SK-N-SH (cell line): ENCODE data around the gene CGAS. TPM values are rescaled to one million over a fixed set of nuclear protein-coding genes. Genes with fewer than 3 reads are reported as not detected.

Experiments
- CTCF ChIA-PET: fragments of 300-600, 350-600 bp; formaldehyde crosslinking; extraction: SDS; loops from one replicate; lab custom pipeline; 2021; lab: Yijun Ruan, JAX
- POLR2A ChIA-PET: fragments of 350-600 bp; sonication (Branson Sonifier 250); formaldehyde crosslinking; extraction: SDS; loops from one replicate; lab custom pipeline; 2020; ENCODE audit warnings: antibody characterized with exemption, inconsistent platforms; lab: Yijun Ruan, JAX
- DNase-seq: peaks from one replicate; pipeline ENCODE4 v3.0.0; 2012
- H2AFZ ChIP-seq: fragments of 200-600 bp; sonication (generic); 2 replicates; pipeline ENCODE4 v1.8.1; 2016; ENCODE audit warnings: antibody characterized with exemption, mild to moderate bottlenecking, low read depth
- H3F3A ChIP-seq: fragments of 200-600 bp; sonication (generic); replicated peaks from 2 replicates; pipeline ENCODE3; 2016; ENCODE audit warnings: antibody characterized with exemption, mild to moderate bottlenecking; ENCODE audit not compliant: insufficient read depth
- H3K27ac ChIP-seq, 2 experiments: fragments of 200-500 bp in 1 of 2; fragments of 200-600 bp in 1 of 2; sonication (Bioruptor generic) in 1 of 2; sonication (generic), shearing (Covaris generic) in 1 of 2; 2 replicates each; pipeline versions ENCODE4 v1.5.1 to v1.6.1; 2014 to 2016; ENCODE audit warnings: low read depth in 2 of 2, inconsistent platforms in 1 of 2, low read length in 1 of 2, mild to moderate bottlenecking in 1 of 2, mixed read lengths in 1 of 2
- H3K27me3 ChIP-seq: fragments of 200-600 bp; sonication (generic), shearing (Covaris generic); 2 replicates; pipeline ENCODE4 v1.6.1; 2016; ENCODE audit warnings: mixed run types; ENCODE audit not compliant: insufficient read depth
- H3K36me3 ChIP-seq, 2 experiments: fragments of 200-500 bp in 1 of 2; fragments of 200-600 bp in 1 of 2; sonication (Bioruptor generic) in 1 of 2; sonication (generic) in 1 of 2; replicated peaks in 1 of 2; 2 replicates each; pipeline versions ENCODE3 to v1.5.1; 2014 to 2016; ENCODE audit warnings: low read length in 1 of 2, mild to moderate bottlenecking in 1 of 2; ENCODE audit not compliant: insufficient read depth in 2 of 2, control insufficient read depth in 1 of 2
- H3K4me1 ChIP-seq, 2 experiments: fragments of 200-500 bp in 1 of 2; fragments of 200-600 bp in 1 of 2; sonication (Bioruptor generic) in 1 of 2; sonication (generic), shearing (Covaris generic) in 1 of 2; 2 replicates each; pipeline versions ENCODE4 v1.5.1 to v1.6.1; 2014 to 2016; ENCODE audit warnings: low read depth in 1 of 2, low read length in 1 of 2, mixed run types in 1 of 2; ENCODE audit not compliant: insufficient read depth in 2 of 2, control insufficient read depth in 1 of 2
- H3K4me2 ChIP-seq: fragments of 200-600 bp; sonication (generic), shearing (Covaris generic); 2 replicates; pipeline ENCODE4 v1.6.1; 2017; ENCODE audit warnings: mixed run types
- H3K4me3 ChIP-seq, 2 experiments: fragments of 200-500 bp in 1 of 2; fragments of 200-600 bp in 1 of 2; sonication (Bioruptor generic) in 1 of 2; sonication (generic), shearing (Covaris generic) in 1 of 2; 2 replicates each; pipeline versions ENCODE4 v1.5.1 to v1.8.1; 2014 to 2016; ENCODE audit warnings: low read depth in 2 of 2, inconsistent platforms in 1 of 2, low read length in 1 of 2, mild to moderate bottlenecking in 1 of 2, mixed read lengths in 1 of 2, moderate library complexity in 1 of 2
- H3K79me2 ChIP-seq: fragments of 200-600 bp; sonication (generic); 2 replicates; pipeline ENCODE4 v1.8.1; 2017; ENCODE audit warnings: mild to moderate bottlenecking; ENCODE audit not compliant: insufficient read depth
- H3K9ac ChIP-seq: fragments of 200-600 bp; sonication (generic); 2 replicates; pipeline ENCODE4 v1.6.1; 2017; ENCODE audit warnings: mixed run types
- H3K9me2 ChIP-seq: fragments of 200-600 bp; sonication (generic); 2 replicates; pipeline ENCODE4 v1.6.1; 2017; ENCODE audit warnings: mixed run types
- H3K9me3 ChIP-seq: fragments of 200-600 bp; sonication (generic); 2 replicates; pipeline ENCODE4 v1.6.1; 2017; ENCODE audit warnings: mixed run types, mild to moderate bottlenecking, moderate library complexity
- H4K20me1 ChIP-seq: fragments of 200-600 bp; sonication (generic); 2 replicates; pipeline ENCODE4 v1.6.1; 2017; ENCODE audit warnings: mild to moderate bottlenecking, mixed run types; ENCODE audit not compliant: insufficient read depth
- CHD2 ChIP-seq: fragments of 150-350 bp; IDR thresholded peaks from 2 replicates; pipeline ENCODE4 v1.6.1; 2018; ENCODE audit warnings: low read length; ENCODE audit not compliant: partially characterized antibody
- CTCF ChIP-seq: fragments of 200-600 bp; sonication (generic); IDR thresholded peaks from 2 replicates; pipeline ENCODE4 v1.6.1; 2017; ENCODE audit warnings: antibody characterized with exemption, mild to moderate bottlenecking, moderate library complexity
- EZH2phosphoT487 ChIP-seq: fragments of 200-600 bp; sonication (generic); IDR thresholded peaks from 2 replicates; pipeline ENCODE4 v1.6.1; 2017; ENCODE audit warnings: low read depth, mixed run types, mild to moderate bottlenecking, antibody characterized with exemption, moderate library complexity, borderline replicate concordance
- FOSL2 ChIP-seq: IDR thresholded peaks from 2 replicates; pipeline ENCODE4 v1.4.0; 2012; ENCODE audit warnings: low read depth, mild to moderate bottlenecking, moderate library complexity, borderline replicate concordance
- FOXJ3 ChIP-seq: sonication (generic); formaldehyde crosslinking; IDR thresholded peaks from 2 replicates; pipeline ENCODE4 v1.5.1; 2020; ENCODE audit warnings: mild to moderate bottlenecking, missing genetic modification reagents
- FOXM1 ChIP-seq: IDR thresholded peaks from 2 replicates; pipeline ENCODE4 v1.4.0; 2012; ENCODE audit warnings: low read depth, mild to moderate bottlenecking
- GABPA ChIP-seq: IDR thresholded peaks from 2 replicates; pipeline ENCODE4 v1.4.0; 2012; ENCODE audit warnings: low read depth, mild to moderate bottlenecking
- JUND ChIP-seq: IDR thresholded peaks from 2 replicates; pipeline ENCODE4 v1.4.0; 2012
- MAX ChIP-seq: IDR thresholded peaks from 2 replicates; pipeline ENCODE4 v1.4.0; 2012; ENCODE audit warnings: low read depth
- RCOR1 ChIP-seq: fragments of 150-350 bp; IDR thresholded peaks from 2 replicates; pipeline ENCODE4 v1.6.1; 2017; ENCODE audit warnings: antibody characterized with exemption, low read length
- REST ChIP-seq: IDR thresholded peaks from 2 replicates; pipeline ENCODE4 v1.6.1; 2012; ENCODE audit warnings: mild to moderate bottlenecking, low read depth, low read length, moderate library complexity
- RFX5 ChIP-seq: IDR thresholded peaks from 2 replicates; pipeline ENCODE4 v1.6.1; 2012; ENCODE audit warnings: mild to moderate bottlenecking, improper control_type of control experiment, low read length
- RXRA ChIP-seq: IDR thresholded peaks from 2 replicates; pipeline ENCODE4 v1.4.0; 2012; ENCODE audit warnings: low read depth, mild to moderate bottlenecking, borderline replicate concordance
- SIN3A ChIP-seq: IDR thresholded peaks from 2 replicates; pipeline ENCODE4 v1.6.1; 2012; ENCODE audit warnings: low read depth, mild to moderate bottlenecking, low read length, moderate library complexity, borderline replicate concordance
- TAF1 ChIP-seq: IDR thresholded peaks from 2 replicates; pipeline ENCODE4 v1.6.1; 2012; ENCODE audit warnings: low read depth, mild to moderate bottlenecking, low read length, moderate library complexity, borderline replicate concordance
- USF1 ChIP-seq: IDR thresholded peaks from 2 replicates; pipeline ENCODE4 v1.4.0; 2012; ENCODE audit warnings: low read depth, borderline replicate concordance
- USF2 ChIP-seq: fragments of 150-350 bp; IDR thresholded peaks from 2 replicates; pipeline ENCODE4 v1.6.1; 2017; ENCODE audit warnings: antibody characterized with exemption, low read length, low read depth, borderline replicate concordance
- ZBTB33 ChIP-seq: IDR thresholded peaks from 2 replicates; pipeline ENCODE4 v1.4.0; 2012; ENCODE audit warnings: low read depth, borderline replicate concordance
- WGBS: methylation state at CpG from one replicate; pipeline ENCODE4 v1.1.6; 2017; ENCODE audit warnings: low lambda C conversion rate; 5-methylcytosine and 5-hydroxymethylcytosine counted together
- polyA plus RNA-seq, 3 experiments: library from polyadenylated mRNA; depleted of rRNA; stranded (reverse); fragments of >200 nt; gene quantifications; 2 replicates each; pipeline ENCODE4 v1.2.3, GENCODE V29; 2012

Gene CGAS
- polyA plus RNA-seq, 1 of the 3 experiments (the other 2 are of a cell fraction): 0.02 TPM

- TF ChIP-seq GABPA: no peak
- TF ChIP-seq TAF1: no peak
- no peak for TF ChIP-seq FOXM1
Observed at GRCh38 chr6:73476723-73477122, 24.6 kb upstream of the CGAS start (continued).

- H4K20me1 ChIP-seq: no peaks in the 10 kb centered on the region
- 33% methylated on average over 2 of the region's 2 CpGs for WGBS
- no peaks in the 10 kb centered on the region for H3K9me2 ChIP-seq
- H3K4me1 ChIP-seq: no peaks in the 10 kb centered on the region
- no peak overlapping the region for H3K9ac ChIP-seq
- no peak for DNase-seq
- ChIA-PET CTCF (no interaction called here), POLR2A (interaction anchor here (1.6 kb wide), 1 partner anchor 43 kb away, joined by 3 read pairs; no protein-coding TSS in a partner anchor)
- peaks cover 5 to 64% of the 10 kb centered on the region in 2 experiments for H3K36me3 ChIP-seq
- no peak overlapping the region for H3K4me3 ChIP-seq
- no peak overlapping the region for H2AFZ ChIP-seq
- H3F3A ChIP-seq: no peaks in the 10 kb centered on the region
- no peaks in the 10 kb centered on the region; the same call in 1 of the 2 replicates for H3K79me2 ChIP-seq
- no peak overlapping the region for H3K27ac ChIP-seq
- TF ChIP-seq JUND (no peak), REST (no peak), CHD2 (no peak), FOXM1 (no peak), TAF1 (no peak), USF1 (no peak), USF2 (no peak), RCOR1 (no peak), ZBTB33 (no peak), RXRA (no peak), FOSL2 (no peak), SIN3A (no peak), CTCF (no peak), FOXJ3 (CRISPR knock-in tag) (no peak), MAX (no peak), EZH2phosphoT487 (no peak), RFX5 (no peak), GABPA (no peak)
- TF ChIP-seq, all 33 proteins: peak for 0
- H3K4me2 ChIP-seq: no peak overlapping the region
- no peaks in the 10 kb centered on the region for H3K27me3 ChIP-seq
- H3K9me3 ChIP-seq: no peaks in the 10 kb centered on the region
Observed at GRCh38 chr6:73471686-73472290, 19.7 kb upstream of the CGAS start.
